ENCODE data around the gene CHST15. TPM values are rescaled to one million over a fixed set of nuclear protein-coding genes. Genes with fewer than 3 reads are reported as not detected.

CHST15 gene
- total and polyA plus RNA-seq, 4 donors, result 30.7 to 46.2 (median 33.3) TPM

GRCh38 chr10:124063750-124064603 lies 29.4 kb downstream of the CHST15 start:
- no peaks in the 10 kb centered on the region for H3K9me3 ChIP-seq (ENCODE audit: control insufficient read depth, insufficient read depth, low read length)
- H3K36me3 ChIP-seq (ENCODE audit: control insufficient read depth, insufficient read depth, low read length), result peaks cover 6% of the 10 kb centered on the region
- no peak overlapping the region for H3K27ac ChIP-seq (ENCODE audit: low read depth, low read length)
- DNase-seq (ENCODE audit: low read depth in 4 of 6, low spot score in 6 of 6), result peak in 1 of 6 donors; percentile 53
- no peaks in the 10 kb centered on the region for H3K27me3 ChIP-seq (ENCODE audit: control insufficient read depth, insufficient read depth, low read length)
- peaks cover 35% of the 10 kb centered on the region for H3K4me1 ChIP-seq (ENCODE audit: control insufficient read depth, insufficient read depth, low read length)
- WGBS (ENCODE audit: insufficient coverage), result 80% methylated on average over 15 of the region's 18 CpGs
- no peak overlapping the region for H3K4me3 ChIP-seq (ENCODE audit: low read depth, low read length)

- H3K27ac ChIP-seq (ENCODE audit: low read depth, low read length), result no peak overlapping the region
- WGBS (ENCODE audit: insufficient coverage), result 61% methylated on average over 12 of the region's 15 CpGs
- H3K4me1 ChIP-seq (ENCODE audit: control insufficient read depth, insufficient read depth, low read length), result peaks cover 44% of the 10 kb centered on the region
These were observed 31.0 kb downstream of the CHST15 start for GRCh38 chr10:124062390-124062789.

GRCh38 chr10:124061030-124061429 lies 32.4 kb downstream of the CHST15 start:
- H3K27ac ChIP-seq (ENCODE audit: low read depth, low read length), result no peak overlapping the region
- 84% methylated on average over 10 of the region's 10 CpGs for WGBS (ENCODE audit: insufficient coverage)
- H3K27me3 ChIP-seq (ENCODE audit: control insufficient read depth, insufficient read depth, low read length), result no peaks in the 10 kb centered on the region
- H3K9me3 ChIP-seq (ENCODE audit: control insufficient read depth, insufficient read depth, low read length), result no peaks in the 10 kb centered on the region
- no peak overlapping the region for H3K4me3 ChIP-seq (ENCODE audit: low read depth, low read length)
- H3K4me1 ChIP-seq (ENCODE audit: control insufficient read depth, insufficient read depth, low read length), result peaks cover 48% of the 10 kb centered on the region
- H3K36me3 ChIP-seq (ENCODE audit: control insufficient read depth, insufficient read depth, low read length), result peaks cover 10% of the 10 kb centered on the region
- DNase-seq (ENCODE audit: low read depth in 4 of 6, low spot score in 6 of 6), result no peak

More at GRCh38 chr10:124062390-124062789, 31.0 kb downstream of the CHST15 start:
- peaks cover 6% of the 10 kb centered on the region for H3K36me3 ChIP-seq (ENCODE audit: control insufficient read depth, insufficient read depth, low read length)
- no peaks in the 10 kb centered on the region for H3K27me3 ChIP-seq (ENCODE audit: control insufficient read depth, insufficient read depth, low read length)
- H3K4me3 ChIP-seq (ENCODE audit: low read depth, low read length), result no peak overlapping the region
- DNase-seq (ENCODE audit: low read depth in 4 of 6, low spot score in 6 of 6), result peak in 1 of 6 donors; percentile 43
- H3K9me3 ChIP-seq (ENCODE audit: control insufficient read depth, insufficient read depth, low read length), result no peaks in the 10 kb centered on the region

- no peaks in the 10 kb centered on the region for H3K9me3 ChIP-seq (ENCODE audit: control insufficient read depth, insufficient read depth, low read length)
- peaks cover 43% of the 10 kb centered on the region for H3K4me1 ChIP-seq (ENCODE audit: control insufficient read depth, insufficient read depth, low read length)
- no peak overlapping the region for H3K4me3 ChIP-seq (ENCODE audit: low read depth, low read length)
- H3K27me3 ChIP-seq (ENCODE audit: control insufficient read depth, insufficient read depth, low read length), result no peaks in the 10 kb centered on the region
- WGBS (ENCODE audit: insufficient coverage), result 86% methylated on average over 5 of the region's 6 CpGs
- DNase-seq (ENCODE audit: low read depth in 4 of 6, low spot score in 6 of 6), result no peak
- no peak overlapping the region for H3K27ac ChIP-seq (ENCODE audit: low read depth, low read length)
- peaks cover 10% of the 10 kb centered on the region for H3K36me3 ChIP-seq (ENCODE audit: control insufficient read depth, insufficient read depth, low read length)
These were observed 33.2 kb downstream of the CHST15 start for GRCh38 chr10:124060148-124060720.

GRCh38 chr10:124059551-124059950 lies 33.8 kb downstream of the CHST15 start:
- no peaks in the 10 kb centered on the region for H3K9me3 ChIP-seq (ENCODE audit: control insufficient read depth, insufficient read depth, low read length)
- DNase-seq (ENCODE audit: low read depth in 4 of 6, low spot score in 6 of 6), result peak in 2 of 6 donors; percentile 80 to 86
- no peak overlapping the region for H3K27ac ChIP-seq (ENCODE audit: low read depth, low read length)
- H3K4me3 ChIP-seq (ENCODE audit: low read depth, low read length), result no peak overlapping the region
- H3K4me1 ChIP-seq (ENCODE audit: control insufficient read depth, insufficient read depth, low read length), result peaks cover 41% of the 10 kb centered on the region
- H3K36me3 ChIP-seq (ENCODE audit: control insufficient read depth, insufficient read depth, low read length), result peaks cover 10% of the 10 kb centered on the region
- no peaks in the 10 kb centered on the region for H3K27me3 ChIP-seq (ENCODE audit: control insufficient read depth, insufficient read depth, low read length)
- 60% methylated on average over 8 of the region's 12 CpGs for WGBS (ENCODE audit: insufficient coverage)

GRCh38 chr10:124058346-124059003 lies 34.9 kb downstream of the CHST15 start:
- Histone ChIP-seq H3K9me3 (ENCODE audit: control insufficient read depth, insufficient read depth, low read length) (no peaks in the 10 kb centered on the region), H3K4me3 (ENCODE audit: low read depth, low read length) (no peak overlapping the region), H3K36me3 (ENCODE audit: control insufficient read depth, insufficient read depth, low read length) (peaks cover 10% of the 10 kb centered on the region), H3K27me3 (ENCODE audit: control insufficient read depth, insufficient read depth, low read length) (no peaks in the 10 kb centered on the region), H3K4me1 (ENCODE audit: control insufficient read depth, insufficient read depth, low read length) (peaks cover 39% of the 10 kb centered on the region), H3K27ac (ENCODE audit: low read depth, low read length) (no peak overlapping the region)
- WGBS (ENCODE audit: insufficient coverage), result 94% methylated on average over 8 of the region's 8 CpGs
- no peak for DNase-seq (ENCODE audit: low read depth in 4 of 6, low spot score in 6 of 6)

- WGBS (ENCODE audit: insufficient coverage), result 34% methylated on average over 6 of the region's 6 CpGs
- Histone ChIP-seq H3K27ac (ENCODE audit: low read depth, low read length) (no peak overlapping the region), H3K4me1 (ENCODE audit: control insufficient read depth, insufficient read depth, low read length) (peaks cover 39% of the 10 kb centered on the region), H3K4me3 (ENCODE audit: low read depth, low read length) (no peak overlapping the region), H3K9me3 (ENCODE audit: control insufficient read depth, insufficient read depth, low read length) (no peaks in the 10 kb centered on the region), H3K27me3 (ENCODE audit: control insufficient read depth, insufficient read depth, low read length) (no peaks in the 10 kb centered on the region), H3K36me3 (ENCODE audit: control insufficient read depth, insufficient read depth, low read length) (peaks cover 10% of the 10 kb centered on the region)
- DNase-seq (ENCODE audit: low read depth in 4 of 6, low spot score in 6 of 6), result peak in 2 of 6 donors; percentile 67 to 80
These were observed 35.8 kb downstream of the CHST15 start for GRCh38 chr10:124057601-124058000.

DNA sequence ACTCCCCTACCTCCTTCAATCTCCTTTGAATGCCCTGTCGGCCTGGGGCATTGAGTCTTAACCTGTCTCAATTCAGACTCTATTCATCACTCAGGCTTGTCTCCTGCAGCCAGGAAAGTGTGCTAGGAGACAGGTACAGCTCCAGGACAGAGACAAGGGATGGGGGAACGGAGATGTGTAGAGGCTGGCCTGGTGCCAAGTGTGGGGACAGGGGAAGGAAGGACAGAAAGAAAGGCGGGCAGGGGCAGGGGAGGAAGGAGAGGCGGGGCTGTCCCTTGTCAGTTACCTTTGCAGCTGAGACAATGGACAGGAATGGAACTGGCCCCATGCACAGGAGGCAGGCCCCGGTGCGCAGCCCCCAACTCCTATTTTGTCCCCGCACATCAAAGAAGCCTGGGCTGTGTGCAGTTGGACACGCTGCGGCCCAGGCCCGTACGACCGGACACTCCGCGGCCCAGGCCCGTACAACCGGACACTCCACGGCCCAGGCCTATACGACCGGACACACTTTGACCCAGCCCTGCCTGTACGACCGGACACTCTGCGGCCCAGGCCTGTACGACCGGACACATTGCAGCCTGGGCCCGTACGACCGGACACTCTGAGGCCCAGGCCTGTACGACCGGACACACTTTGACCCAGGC lies 36.9 kb downstream of the CHST15 start:
- 95% methylated on average over 27 of the region's 29 CpGs for WGBS (ENCODE audit: insufficient coverage)

DNA sequence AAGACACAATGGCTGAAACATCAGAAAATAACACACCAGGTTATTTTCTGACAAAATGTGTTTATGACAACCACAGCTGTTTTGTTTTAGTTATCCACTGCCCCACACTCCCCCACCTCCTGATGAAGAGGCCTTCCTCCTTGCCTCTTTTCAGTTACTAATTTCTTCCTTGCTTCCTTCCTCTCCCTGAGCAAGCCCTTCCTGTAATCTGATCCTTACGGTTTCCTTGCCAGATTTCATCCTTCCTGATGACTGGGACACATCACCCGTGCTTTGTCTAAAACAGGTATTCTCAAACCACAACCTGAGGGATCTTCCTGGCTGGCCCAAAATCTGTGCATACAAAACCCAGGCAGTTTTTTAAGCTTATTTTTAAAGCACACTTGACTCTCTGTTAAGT lies 39.4 kb downstream of the CHST15 start:
- no peak overlapping the region for H3K27ac ChIP-seq (ENCODE audit: low read depth, low read length)
- WGBS (ENCODE audit: insufficient coverage), result 88% methylated on average over 2 of the region's 2 CpGs

More for the DNA sequence above, 36.9 kb downstream of the CHST15 start:
- no peak overlapping the region for H3K4me3 ChIP-seq (ENCODE audit: low read depth, low read length)
- H3K27ac ChIP-seq (ENCODE audit: low read depth, low read length), result no peak overlapping the region
- no peaks in the 10 kb centered on the region for H3K27me3 ChIP-seq (ENCODE audit: control insufficient read depth, insufficient read depth, low read length)
- H3K36me3 ChIP-seq (ENCODE audit: control insufficient read depth, insufficient read depth, low read length), result peaks cover 10% of the 10 kb centered on the region
- no peaks in the 10 kb centered on the region for H3K9me3 ChIP-seq (ENCODE audit: control insufficient read depth, insufficient read depth, low read length)
- DNase-seq (ENCODE audit: low read depth in 4 of 6, low spot score in 6 of 6), result no peak
- peaks cover 39% of the 10 kb centered on the region for H3K4me1 ChIP-seq (ENCODE audit: control insufficient read depth, insufficient read depth, low read length)

More for the DNA sequence above, 39.4 kb downstream of the CHST15 start:
- H3K36me3 ChIP-seq (ENCODE audit: control insufficient read depth, insufficient read depth, low read length), result peaks cover 7% of the 10 kb centered on the region
- DNase-seq (ENCODE audit: low read depth in 4 of 6, low spot score in 6 of 6), result no peak
- H3K4me1 ChIP-seq (ENCODE audit: control insufficient read depth, insufficient read depth, low read length), result peaks cover 23% of the 10 kb centered on the region
- H3K4me3 ChIP-seq (ENCODE audit: low read depth, low read length), result no peak overlapping the region
- no peaks in the 10 kb centered on the region for H3K9me3 ChIP-seq (ENCODE audit: control insufficient read depth, insufficient read depth, low read length)
- no peaks in the 10 kb centered on the region for H3K27me3 ChIP-seq (ENCODE audit: control insufficient read depth, insufficient read depth, low read length)

All from spinal cord (tissue), 10 donors.